Liver (tissue), 3 donors: ENCODE results near the gene CIZ1.

ENCODE experiments used
- EGR1 ChIP-seq, 2 donors: IDR thresholded peaks; 2 replicates each; pipeline ENCODE4 v1.6.1; 2016 to 2018; ENCODE audit warnings: antibody characterized with exemption in 2 of 2, low read depth in 2 of 2
- GABPA ChIP-seq, 2 donors: IDR thresholded peaks in 1 of 2; conservative IDR thresholded peaks in 1 of 2; 2 replicates each; pipeline ENCODE4 v1.6.1; 2016; ENCODE audit warnings: antibody characterized with exemption in 2 of 2, mild to moderate bottlenecking in 1 of 2, moderate library complexity in 1 of 2
- JUND ChIP-seq, 2 donors: IDR thresholded peaks; 2 replicates each; pipeline ENCODE4 v1.6.1; 2016; ENCODE audit warnings: antibody characterized with exemption in 2 of 2
- RAD21 ChIP-seq, 2 donors: IDR thresholded peaks; 2 replicates each; pipeline ENCODE4 v1.6.1; 2016; ENCODE audit warnings: antibody characterized with exemption in 2 of 2, mild to moderate bottlenecking in 2 of 2
- REST ChIP-seq: IDR thresholded peaks from 2 replicates; pipeline ENCODE4 v1.6.1; 2016; ENCODE audit warnings: antibody characterized with exemption, mild to moderate bottlenecking
- SP1 ChIP-seq: IDR thresholded peaks from 2 replicates; pipeline ENCODE4 v1.6.1; 2018; ENCODE audit warnings: antibody characterized with exemption, mild to moderate bottlenecking
- YY1 ChIP-seq: IDR thresholded peaks from 2 replicates; pipeline ENCODE4 v1.6.1; 2016; ENCODE audit warnings: antibody characterized with exemption, mild to moderate bottlenecking
- ZBTB33 ChIP-seq: IDR thresholded peaks from 2 replicates; pipeline ENCODE4 v1.6.1; 2016; ENCODE audit warnings: antibody characterized with exemption
- TF ChIP-seq, protein P1 (sequence below): fragments of 150-350 bp; IDR thresholded peaks from 2 replicates; pipeline ENCODE4 v1.5.1; 2017; ENCODE audit warnings: improper control_type of control experiment, low read depth, low read length; ENCODE audit not compliant: missing input control
- TF ChIP-seq, protein P2 (sequence below): IDR thresholded peaks from 2 replicates; pipeline ENCODE4 v1.6.1; 2016; ENCODE audit warnings: antibody characterized with exemption
- donor health status: healthy.
- donor health status: healthy.

GRCh38 chr9:128204858-128205257 lies 13.5 kb upstream of the CIZ1 start:
- TF ChIP-seq, protein P1, sequence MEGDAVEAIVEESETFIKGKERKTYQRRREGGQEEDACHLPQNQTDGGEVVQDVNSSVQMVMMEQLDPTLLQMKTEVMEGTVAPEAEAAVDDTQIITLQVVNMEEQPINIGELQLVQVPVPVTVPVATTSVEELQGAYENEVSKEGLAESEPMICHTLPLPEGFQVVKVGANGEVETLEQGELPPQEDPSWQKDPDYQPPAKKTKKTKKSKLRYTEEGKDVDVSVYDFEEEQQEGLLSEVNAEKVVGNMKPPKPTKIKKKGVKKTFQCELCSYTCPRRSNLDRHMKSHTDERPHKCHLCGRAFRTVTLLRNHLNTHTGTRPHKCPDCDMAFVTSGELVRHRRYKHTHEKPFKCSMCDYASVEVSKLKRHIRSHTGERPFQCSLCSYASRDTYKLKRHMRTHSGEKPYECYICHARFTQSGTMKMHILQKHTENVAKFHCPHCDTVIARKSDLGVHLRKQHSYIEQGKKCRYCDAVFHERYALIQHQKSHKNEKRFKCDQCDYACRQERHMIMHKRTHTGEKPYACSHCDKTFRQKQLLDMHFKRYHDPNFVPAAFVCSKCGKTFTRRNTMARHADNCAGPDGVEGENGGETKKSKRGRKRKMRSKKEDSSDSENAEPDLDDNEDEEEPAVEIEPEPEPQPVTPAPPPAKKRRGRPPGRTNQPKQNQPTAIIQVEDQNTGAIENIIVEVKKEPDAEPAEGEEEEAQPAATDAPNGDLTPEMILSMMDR = no peak
- TF ChIP-seq, protein P2, sequence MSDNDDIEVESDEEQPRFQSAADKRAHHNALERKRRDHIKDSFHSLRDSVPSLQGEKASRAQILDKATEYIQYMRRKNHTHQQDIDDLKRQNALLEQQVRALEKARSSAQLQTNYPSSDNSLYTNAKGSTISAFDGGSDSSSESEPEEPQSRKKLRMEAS = no peak
- TF ChIP-seq ZBTB33 (no peak), JUND (IDR thresholded peaks at IDR 0.05) (no peak), GABPA (IDR thresholded peaks at IDR 0.05 in 1 of 2, conservative IDR thresholded peaks at IDR 0.05 in 1 of 2) (no peak), REST (no peak), YY1 (no peak), RAD21 (IDR thresholded peaks at IDR 0.05) (no peak), EGR1 (IDR thresholded peaks at IDR 0.05; ENCODE audit: low read depth in 2 of 2) (no peak), SP1 (no peak)
